Measurements from ENCODE around the gene ERMN. TPM values are rescaled to one million over a fixed set of nuclear protein-coding genes. Genes with fewer than 3 reads are reported as not detected.
"Not testable (repeated sequence)": the region's sequence is repeated elsewhere in the genome, so short reads cannot be mapped to it uniquely, and the experiment has no call there.

The ERMN gene
- total and polyA plus RNA-seq, 12 donors = 0.04 to 0.40 (median 0.13) TPM; not detected in 8

GRCh38 chr2:157290525-157290924, 35.1 kb downstream of the ERMN start:
- TF ChIP-seq CTCF (IDR thresholded peaks at IDR 0.05) = no peak
- intact Hi-C loops (cut with DNase I) = no loop called here
- no peaks in the 10 kb centered on the region for H3K27me3 ChIP-seq
- no peak for DNase-seq
- H3K4me1 ChIP-seq (replicated peaks in 1 of 2) = no peaks in the 10 kb centered on the region
- H3K9me3 ChIP-seq (replicated peaks in 1 of 3) = no peaks in the 10 kb centered on the region
- no peak overlapping the region for H3K27ac ChIP-seq
- no peaks in the 10 kb centered on the region for H3K36me3 ChIP-seq (replicated peaks in 1 of 2)
- 83 to 95% (median 85%) methylated on average over 2 of the region's 2 CpGs for WGBS, 4 donors
- H3K4me3 ChIP-seq = no peak overlapping the region

- DNase-seq = no peak
- TF ChIP-seq POLR2A (IDR thresholded peaks at IDR 0.05) (no peak), CTCF (IDR thresholded peaks at IDR 0.05) (no peak)
- 81 to 95% (median 87%) methylated on average over 1 of the region's 1 CpG for WGBS, 4 donors
- intact Hi-C loops (cut with DNase I) = no loop called here
- no peak overlapping the region for H3K27ac ChIP-seq
- H3K27me3 ChIP-seq = no peaks in the 10 kb centered on the region
- no peaks in the 10 kb centered on the region for H3K4me1 ChIP-seq (replicated peaks in 1 of 2)
- no peaks in the 10 kb centered on the region for H3K36me3 ChIP-seq (replicated peaks in 1 of 2)
- no peak overlapping the region for H3K4me3 ChIP-seq
- no peaks in the 10 kb centered on the region for H3K9me3 ChIP-seq (replicated peaks in 1 of 3)
Measured at GRCh38 chr2:157287160-157287559, 38.5 kb downstream of the ERMN start.

- Histone ChIP-seq H3K9me3 (replicated peaks in 1 of 3) (no peaks in the 10 kb centered on the region), H3K4me3 (no peak overlapping the region), H3K36me3 (replicated peaks in 1 of 2) (no peaks in the 10 kb centered on the region), H3K27me3 (no peaks in the 10 kb centered on the region), H3K4me1 (replicated peaks in 1 of 2) (no peaks in the 10 kb centered on the region), H3K27ac (no peak overlapping the region)
- DNase-seq = no peak
- intact Hi-C loops (cut with DNase I) = no loop called here
- 51 to 70% (median 65%) methylated on average over 2 of the region's 2 CpGs for WGBS, 4 donors
- TF ChIP-seq POLR2A (IDR thresholded peaks at IDR 0.05) = no peak
- TF ChIP-seq CTCF (IDR thresholded peaks at IDR 0.05) = no peak
Measured at GRCh38 chr2:157283468-157283867, 42.2 kb downstream of the ERMN start.

- H3K27ac ChIP-seq = no peak overlapping the region
- no peak for DNase-seq
Measured at GRCh38 chr2:157281316-157281715, 44.3 kb downstream of the ERMN start.

GRCh38 chr2:157279311-157279710, 46.3 kb downstream of the ERMN start:
- 70 to 84% (median 78%) methylated on average over 3 to 7 of the region's 7 CpGs for WGBS, 4 donors
- intact Hi-C loops (cut with DNase I); H3K4me3 ChIP-seq; H3K4me1 ChIP-seq (replicated peaks in 1 of 2); H3K9me3 ChIP-seq (replicated peaks in 1 of 3); H3K27ac ChIP-seq; H3K27me3 ChIP-seq; H3K36me3 ChIP-seq (replicated peaks in 1 of 2); DNase-seq: not testable (repeated sequence)

More at GRCh38 chr2:157281316-157281715, 44.3 kb downstream of the ERMN start:
- no peaks in the 10 kb centered on the region for H3K27me3 ChIP-seq
- intact Hi-C loops (cut with DNase I) = no loop called here
- no peak overlapping the region for H3K4me3 ChIP-seq
- WGBS, 4 donors = 80 to 90% (median 87%) methylated on average over 6 of the region's 6 CpGs
- no peaks in the 10 kb centered on the region for H3K4me1 ChIP-seq (replicated peaks in 1 of 2)
- H3K9me3 ChIP-seq (replicated peaks in 1 of 3) = no peaks in the 10 kb centered on the region
- no peak for TF ChIP-seq POLR2A (IDR thresholded peaks at IDR 0.05)
- no peak for TF ChIP-seq CTCF (IDR thresholded peaks at IDR 0.05)
- H3K36me3 ChIP-seq (replicated peaks in 1 of 2) = no peaks in the 10 kb centered on the region
